Measurements from ENCODE around the gene INO80E.

DNA sequence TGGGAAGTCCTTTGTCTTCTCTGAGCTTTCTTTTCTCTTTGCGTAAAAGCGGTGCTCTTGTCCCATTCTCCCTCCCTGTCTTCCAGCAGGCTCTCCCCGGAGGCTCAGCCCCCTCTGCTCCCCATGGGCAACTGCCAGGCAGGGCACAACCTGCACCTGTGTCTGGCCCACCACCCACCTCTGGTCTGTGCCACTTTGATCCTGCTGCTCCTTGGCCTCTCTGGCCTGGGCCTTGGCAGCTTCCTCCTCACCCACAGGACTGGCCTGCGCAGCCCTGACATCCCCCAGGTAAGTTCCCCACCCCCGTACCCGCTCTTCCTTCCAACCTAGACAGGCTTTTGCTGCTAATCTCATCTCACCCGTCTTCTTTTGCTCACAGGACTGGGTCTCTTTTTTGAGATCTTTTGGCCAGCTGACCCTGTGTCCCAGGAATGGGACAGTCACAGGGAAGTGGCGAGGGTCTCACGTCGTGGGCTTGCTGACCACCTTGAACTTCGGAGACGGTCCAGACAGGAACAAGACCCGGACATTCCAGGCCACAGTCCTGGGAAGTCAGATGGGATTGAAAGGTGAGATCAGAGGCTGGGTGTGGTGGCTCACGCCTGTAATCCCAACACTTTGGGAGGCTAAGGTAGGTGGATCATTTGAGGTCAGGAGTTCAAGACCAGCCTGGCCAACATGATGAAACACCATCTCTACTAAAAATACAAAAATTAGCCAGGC is 32.9 kb upstream of the INO80E start:
- TF ChIP-seq POLR2A (IDR thresholded peaks at IDR 0.05), result no peak
- TF ChIP-seq, protein P1, sequence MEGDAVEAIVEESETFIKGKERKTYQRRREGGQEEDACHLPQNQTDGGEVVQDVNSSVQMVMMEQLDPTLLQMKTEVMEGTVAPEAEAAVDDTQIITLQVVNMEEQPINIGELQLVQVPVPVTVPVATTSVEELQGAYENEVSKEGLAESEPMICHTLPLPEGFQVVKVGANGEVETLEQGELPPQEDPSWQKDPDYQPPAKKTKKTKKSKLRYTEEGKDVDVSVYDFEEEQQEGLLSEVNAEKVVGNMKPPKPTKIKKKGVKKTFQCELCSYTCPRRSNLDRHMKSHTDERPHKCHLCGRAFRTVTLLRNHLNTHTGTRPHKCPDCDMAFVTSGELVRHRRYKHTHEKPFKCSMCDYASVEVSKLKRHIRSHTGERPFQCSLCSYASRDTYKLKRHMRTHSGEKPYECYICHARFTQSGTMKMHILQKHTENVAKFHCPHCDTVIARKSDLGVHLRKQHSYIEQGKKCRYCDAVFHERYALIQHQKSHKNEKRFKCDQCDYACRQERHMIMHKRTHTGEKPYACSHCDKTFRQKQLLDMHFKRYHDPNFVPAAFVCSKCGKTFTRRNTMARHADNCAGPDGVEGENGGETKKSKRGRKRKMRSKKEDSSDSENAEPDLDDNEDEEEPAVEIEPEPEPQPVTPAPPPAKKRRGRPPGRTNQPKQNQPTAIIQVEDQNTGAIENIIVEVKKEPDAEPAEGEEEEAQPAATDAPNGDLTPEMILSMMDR (IDR thresholded peaks at IDR 0.05), result no peak

Measured in body of pancreas (tissue), 4 donors.